Skeletal muscle satellite cell (primary cell): ENCODE data around the gene OTUD3.

ENCODE experiments used
- H3K27me3 ChIP-seq: 2 replicates; pipeline ENCODE4 v1.7.0; 2013; ENCODE audit warnings: low read length; ENCODE audit not compliant: control insufficient read depth, insufficient read depth
- H3K36me3 ChIP-seq: 2 replicates; pipeline ENCODE4 v1.7.0; 2013; ENCODE audit warnings: mild to moderate bottlenecking, control low read depth, low read length; ENCODE audit not compliant: insufficient read depth
- H3K4me1 ChIP-seq: 2 replicates; pipeline ENCODE4 v1.7.0; 2013; ENCODE audit warnings: low read length; ENCODE audit not compliant: control insufficient read depth, insufficient read depth
- H3K4me2 ChIP-seq: 2 replicates; pipeline ENCODE4 v1.7.0; 2013; ENCODE audit warnings: mild to moderate bottlenecking, low read length
- H3K4me3 ChIP-seq: 2 replicates; pipeline ENCODE4 v1.7.0; 2013; ENCODE audit warnings: low read length
- H3K9ac ChIP-seq: 2 replicates; pipeline ENCODE4 v1.7.0; 2013; ENCODE audit warnings: mild to moderate bottlenecking, low read depth, low read length, moderate library complexity
- H3K9me3 ChIP-seq: replicated peaks from 2 replicates; pipeline ENCODE4 v1.7.0; 2013; ENCODE audit warnings: mild to moderate bottlenecking, control low read depth, low read length

OTUD3 gene

DNA sequence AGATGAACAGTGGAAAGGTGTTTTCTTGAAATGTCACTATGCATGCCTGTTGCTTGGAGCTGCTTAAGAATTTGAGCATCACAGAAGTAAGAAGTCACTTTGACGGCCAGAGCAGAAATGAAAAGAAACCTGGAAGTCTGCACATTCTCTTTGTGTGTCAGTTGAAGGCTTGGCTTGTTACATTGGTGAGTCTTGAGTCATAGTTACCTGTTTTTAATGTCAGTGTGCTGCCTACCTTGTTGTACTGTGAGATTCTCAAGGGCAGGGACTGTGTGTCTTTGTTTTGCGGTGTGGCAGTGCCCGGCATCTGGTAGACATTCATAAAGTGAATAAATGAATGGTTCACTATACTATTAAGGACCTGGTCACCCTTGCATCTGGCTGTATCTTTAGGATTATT, 9.9 kb downstream of the OTUD3 start:
- H3K27me3 ChIP-seq: no peaks in the 10 kb centered on the region
- peaks cover 5% of the 10 kb centered on the region for H3K4me1 ChIP-seq
- no peaks in the 10 kb centered on the region for H3K9me3 ChIP-seq
- no peak overlapping the region for H3K9ac ChIP-seq
- no peak overlapping the region for H3K4me2 ChIP-seq
- H3K4me3 ChIP-seq: no peak overlapping the region
- H3K36me3 ChIP-seq: peaks cover 38% of the 10 kb centered on the region

DNA sequence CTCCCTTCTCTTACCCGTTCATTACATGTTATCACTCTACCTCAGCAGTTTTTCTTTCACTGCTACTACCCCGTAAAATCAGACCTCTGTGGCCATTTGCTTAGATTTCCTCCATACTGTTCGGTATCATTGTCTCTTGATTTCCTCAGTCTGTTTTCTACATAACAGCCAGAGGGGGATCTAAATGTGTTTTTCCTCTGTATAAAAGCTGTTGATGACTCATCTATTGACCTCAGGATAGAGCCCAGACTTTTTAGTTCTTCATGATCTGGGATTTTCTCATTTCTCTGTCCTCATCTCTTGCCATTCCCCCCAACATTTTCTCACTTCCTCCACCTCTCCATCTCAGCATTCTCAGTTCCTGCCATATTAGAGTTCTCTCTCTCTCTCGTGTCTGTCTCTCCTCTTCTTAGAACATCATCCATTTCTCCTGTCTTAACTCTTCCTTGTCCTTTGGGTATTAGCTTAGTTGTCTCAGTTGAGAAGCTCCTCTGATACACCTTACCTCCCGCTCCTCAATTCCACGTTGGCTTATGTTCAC, 10.5 kb downstream of the OTUD3 start:
- no peak overlapping the region for H3K4me3 ChIP-seq
- H3K4me1 ChIP-seq: peaks cover 5% of the 10 kb centered on the region
- H3K4me2 ChIP-seq: no peak overlapping the region
- no peaks in the 10 kb centered on the region for H3K27me3 ChIP-seq
- no peak overlapping the region for H3K9ac ChIP-seq
- peaks cover 42% of the 10 kb centered on the region for H3K36me3 ChIP-seq
- no peaks in the 10 kb centered on the region for H3K9me3 ChIP-seq

DNA sequence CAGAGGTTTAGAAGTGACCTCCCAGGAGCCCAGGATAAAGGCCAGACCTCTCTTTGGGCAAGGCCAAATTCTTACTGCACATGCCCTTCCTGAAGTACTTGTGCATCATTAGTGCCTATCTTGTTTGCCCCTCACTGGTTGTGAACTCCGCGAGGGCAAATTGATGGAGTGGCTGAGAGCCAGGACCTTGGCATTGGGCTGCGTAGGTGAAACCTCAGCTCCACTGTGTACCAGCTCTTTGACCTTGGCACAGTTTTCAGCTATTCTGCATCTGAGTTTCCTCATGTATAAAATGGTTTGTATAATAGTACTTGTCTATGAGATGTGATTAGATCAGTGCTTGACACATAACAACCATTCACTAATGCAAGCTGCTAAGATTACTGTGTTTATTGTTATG, 11.5 kb downstream of the OTUD3 start:
- no peaks in the 10 kb centered on the region for H3K27me3 ChIP-seq
- peaks cover 38% of the 10 kb centered on the region for H3K36me3 ChIP-seq
- peaks cover 5% of the 10 kb centered on the region for H3K4me1 ChIP-seq
- H3K4me3 ChIP-seq: no peak overlapping the region
- H3K9ac ChIP-seq: no peak overlapping the region
- no peak overlapping the region for H3K4me2 ChIP-seq
- no peaks in the 10 kb centered on the region for H3K9me3 ChIP-seq

DNA sequence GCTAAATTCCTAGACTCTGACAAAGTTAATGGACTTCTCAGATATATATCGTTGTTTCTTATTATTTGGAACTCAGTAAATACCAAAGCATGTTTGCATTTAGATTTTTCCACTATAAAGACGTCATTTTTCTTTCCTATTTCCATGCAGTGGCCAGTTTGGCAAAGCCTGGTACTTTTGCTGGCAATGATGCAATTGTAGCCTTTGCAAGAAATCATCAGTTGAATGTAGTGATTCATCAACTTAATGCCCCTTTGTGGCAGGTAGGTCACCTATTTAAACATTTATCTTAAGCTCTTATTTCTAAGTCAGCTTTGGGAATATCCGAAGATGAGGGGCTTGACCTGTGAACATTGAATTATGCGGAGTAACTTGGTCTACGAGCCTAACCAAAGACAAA, 12.0 kb downstream of the OTUD3 start:
- no peak overlapping the region for H3K4me2 ChIP-seq
- H3K27me3 ChIP-seq: no peaks in the 10 kb centered on the region
- no peak overlapping the region for H3K4me3 ChIP-seq
- peaks cover 5% of the 10 kb centered on the region for H3K4me1 ChIP-seq
- H3K36me3 ChIP-seq: peaks cover 44% of the 10 kb centered on the region
- no peak overlapping the region for H3K9ac ChIP-seq
- H3K9me3 ChIP-seq: no peaks in the 10 kb centered on the region

DNA sequence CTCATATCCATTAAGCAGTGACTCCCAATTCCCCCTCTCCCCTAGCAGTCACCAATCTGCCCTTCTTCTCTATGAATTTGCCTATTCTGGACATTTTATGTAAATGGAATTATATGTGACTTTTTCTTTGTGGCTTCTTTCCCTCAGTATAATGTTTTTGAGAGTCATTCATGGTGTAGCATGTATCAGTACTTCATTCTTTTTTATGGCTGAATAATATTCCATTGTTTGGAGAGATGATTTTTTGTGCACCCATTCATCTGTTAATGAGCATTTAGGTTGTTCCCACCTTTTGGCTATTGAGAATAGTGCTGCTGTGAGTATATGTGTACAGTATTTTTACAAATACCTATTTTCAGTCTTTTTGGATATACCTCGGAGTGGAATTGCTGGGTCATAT, 19.5 kb downstream of the OTUD3 start:
- Histone ChIP-seq H3K36me3 (peaks cover 58% of the 10 kb centered on the region), H3K4me2 (no peak overlapping the region)

DNA sequence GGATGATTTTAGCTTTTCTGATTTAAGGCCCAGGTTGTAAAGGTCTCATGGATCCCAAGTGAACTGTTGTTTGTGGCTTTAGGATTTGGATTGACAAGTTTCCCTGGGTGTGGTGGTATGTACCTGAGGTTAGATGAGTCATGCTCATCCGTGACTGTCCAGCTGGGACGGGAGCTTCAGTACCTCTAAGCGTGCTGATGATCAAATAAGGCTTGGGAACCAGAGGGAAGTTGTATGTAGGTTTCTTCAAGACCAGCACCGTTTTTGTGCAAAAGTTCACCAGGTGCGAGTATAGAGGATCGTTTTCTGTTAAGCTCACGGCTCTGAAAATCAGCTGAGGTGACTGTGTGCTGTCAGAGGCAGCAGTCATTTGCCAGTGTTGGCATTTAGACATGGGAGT, 21.4 kb downstream of the OTUD3 start:
- Histone ChIP-seq H3K4me3 (no peak overlapping the region), H3K9me3 (no peaks in the 10 kb centered on the region), H3K9ac (no peak overlapping the region), H3K4me2 (no peak overlapping the region), H3K27me3 (no peaks in the 10 kb centered on the region), H3K4me1 (no peaks in the 10 kb centered on the region), H3K36me3 (peaks cover 74% of the 10 kb centered on the region)

More for the DNA sequence above, 19.5 kb downstream of the OTUD3 start:
- H3K4me3 ChIP-seq: no peak overlapping the region
- no peaks in the 10 kb centered on the region for H3K4me1 ChIP-seq
- H3K9me3 ChIP-seq: no peaks in the 10 kb centered on the region
- no peaks in the 10 kb centered on the region for H3K27me3 ChIP-seq
- no peak overlapping the region for H3K9ac ChIP-seq

DNA sequence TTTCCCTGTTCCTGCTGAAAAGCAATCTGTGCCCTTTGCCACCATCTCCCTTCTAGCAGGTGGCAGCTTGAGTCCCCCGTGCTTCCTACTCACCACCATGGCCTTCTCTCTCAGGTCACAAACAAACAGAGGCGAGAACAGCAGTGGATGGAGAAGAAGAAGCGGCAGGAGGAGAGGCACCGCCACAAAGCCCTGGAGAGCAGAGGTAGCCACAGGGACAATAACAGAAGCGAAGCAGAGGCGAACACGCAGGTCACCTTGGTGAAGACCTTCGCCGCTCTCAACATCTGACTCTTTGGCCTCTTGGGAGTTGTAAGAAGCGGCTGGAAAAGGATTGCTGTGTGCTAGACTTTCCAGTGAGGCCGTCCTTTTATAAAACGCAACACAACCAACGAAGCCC, 25.3 kb downstream of the OTUD3 start:
- Histone ChIP-seq H3K9ac (no peak overlapping the region), H3K36me3 (peaks cover 84% of the 10 kb centered on the region), H3K4me3 (no peak overlapping the region), H3K4me1 (no peaks in the 10 kb centered on the region), H3K27me3 (no peaks in the 10 kb centered on the region), H3K4me2 (no peak overlapping the region), H3K9me3 (no peaks in the 10 kb centered on the region)

DNA sequence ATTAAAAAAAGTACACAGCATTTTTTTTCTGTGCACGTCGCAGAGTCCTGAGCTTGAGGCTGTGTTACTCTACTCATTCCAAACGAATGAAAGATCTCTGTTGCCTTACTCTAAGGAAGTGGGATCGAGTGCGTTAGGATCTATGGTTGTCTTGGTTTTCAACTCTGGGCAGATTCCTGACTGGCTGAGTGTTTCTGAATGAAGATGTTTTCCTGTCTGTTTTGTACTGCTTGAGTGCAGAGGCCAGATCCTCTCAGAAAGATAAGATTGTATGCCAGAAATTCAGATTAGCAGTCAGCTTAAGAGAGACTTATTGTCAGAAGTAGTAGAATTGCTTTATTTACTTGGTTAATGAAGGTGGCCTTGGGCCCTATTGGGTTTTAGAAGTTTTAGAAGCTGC, 27.2 kb downstream of the OTUD3 start:
- H3K9me3 ChIP-seq: no peaks in the 10 kb centered on the region
- H3K4me3 ChIP-seq: no peak overlapping the region
- H3K4me2 ChIP-seq: no peak overlapping the region
- no peak overlapping the region for H3K9ac ChIP-seq
- no peaks in the 10 kb centered on the region for H3K27me3 ChIP-seq
- H3K4me1 ChIP-seq: no peaks in the 10 kb centered on the region
- H3K36me3 ChIP-seq: peaks cover 90% of the 10 kb centered on the region

DNA sequence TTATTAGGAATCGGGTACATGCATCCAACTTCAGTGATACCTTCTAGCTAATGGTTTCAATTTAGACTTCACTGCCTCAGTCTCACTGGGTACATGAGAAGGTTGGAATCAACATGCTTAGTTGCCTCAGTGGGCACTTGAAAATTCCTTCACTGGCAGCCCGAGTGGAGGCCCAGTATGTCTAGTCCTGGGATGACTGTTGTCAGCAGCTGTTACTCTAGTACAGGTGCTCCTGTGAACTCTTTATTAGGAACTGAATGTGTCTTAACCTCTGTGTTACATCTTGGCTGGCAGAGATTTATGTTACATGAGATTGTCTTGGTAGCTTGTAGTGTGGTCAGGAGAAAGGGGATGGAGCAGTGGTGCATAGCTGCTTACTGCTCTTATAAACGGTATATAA, 27.8 kb downstream of the OTUD3 start:
- Histone ChIP-seq H3K9ac (no peak overlapping the region), H3K9me3 (no peaks in the 10 kb centered on the region), H3K4me2 (no peak overlapping the region), H3K27me3 (no peaks in the 10 kb centered on the region), H3K4me3 (no peak overlapping the region), H3K36me3 (peaks cover 90% of the 10 kb centered on the region), H3K4me1 (no peaks in the 10 kb centered on the region)

DNA sequence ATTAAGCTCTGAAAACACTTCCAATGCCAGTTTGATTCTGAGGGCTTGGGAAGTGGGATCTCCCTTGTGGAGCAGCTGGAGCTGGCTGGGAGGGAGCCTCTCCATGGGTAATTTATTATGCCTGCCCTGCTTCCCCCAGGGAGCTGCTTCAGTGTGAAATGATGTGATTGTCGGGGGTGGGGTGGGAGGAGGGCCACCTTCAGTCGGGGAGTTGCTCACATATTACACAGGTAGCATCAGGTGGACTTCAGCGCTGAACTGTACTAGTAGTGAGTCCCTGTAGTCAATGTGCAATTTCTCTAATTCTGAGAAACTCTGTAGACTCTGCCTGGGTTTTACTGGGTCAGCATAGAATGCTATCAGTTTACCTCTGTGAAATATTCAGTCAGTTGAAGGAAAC, 28.5 kb downstream of the OTUD3 start:
- Histone ChIP-seq H3K27me3 (no peaks in the 10 kb centered on the region), H3K4me3 (no peak overlapping the region), H3K4me2 (no peak overlapping the region), H3K9me3 (no peaks in the 10 kb centered on the region), H3K4me1 (no peaks in the 10 kb centered on the region), H3K9ac (no peak overlapping the region), H3K36me3 (peaks cover 91% of the 10 kb centered on the region)

DNA sequence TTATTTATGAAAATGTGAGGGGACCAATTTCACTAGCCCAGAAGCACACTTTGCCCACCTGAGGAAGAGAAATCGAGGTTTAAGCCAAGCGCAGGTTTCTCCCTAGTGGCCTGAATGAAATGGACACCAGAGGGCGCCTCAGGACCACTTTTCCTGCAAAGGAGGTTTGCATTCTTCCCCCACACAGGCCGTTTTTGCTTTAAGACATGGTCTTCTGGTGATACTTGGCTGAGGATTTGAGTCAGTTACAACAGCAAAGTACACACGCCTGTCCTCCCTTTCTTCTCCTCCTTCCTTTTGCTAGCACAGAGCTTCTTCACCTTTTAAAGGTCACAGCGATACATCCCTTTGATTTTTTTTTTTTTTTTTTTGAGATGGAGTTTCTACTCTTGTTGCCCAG, 35.9 kb downstream of the OTUD3 start:
- no peaks in the 10 kb centered on the region for H3K9me3 ChIP-seq
- H3K4me1 ChIP-seq: no peaks in the 10 kb centered on the region
- no peak overlapping the region for H3K4me3 ChIP-seq
- peaks cover 12% of the 10 kb centered on the region for H3K27me3 ChIP-seq
- H3K4me2 ChIP-seq: no peak overlapping the region
- H3K9ac ChIP-seq: no peak overlapping the region
- peaks cover 22% of the 10 kb centered on the region for H3K36me3 ChIP-seq

DNA sequence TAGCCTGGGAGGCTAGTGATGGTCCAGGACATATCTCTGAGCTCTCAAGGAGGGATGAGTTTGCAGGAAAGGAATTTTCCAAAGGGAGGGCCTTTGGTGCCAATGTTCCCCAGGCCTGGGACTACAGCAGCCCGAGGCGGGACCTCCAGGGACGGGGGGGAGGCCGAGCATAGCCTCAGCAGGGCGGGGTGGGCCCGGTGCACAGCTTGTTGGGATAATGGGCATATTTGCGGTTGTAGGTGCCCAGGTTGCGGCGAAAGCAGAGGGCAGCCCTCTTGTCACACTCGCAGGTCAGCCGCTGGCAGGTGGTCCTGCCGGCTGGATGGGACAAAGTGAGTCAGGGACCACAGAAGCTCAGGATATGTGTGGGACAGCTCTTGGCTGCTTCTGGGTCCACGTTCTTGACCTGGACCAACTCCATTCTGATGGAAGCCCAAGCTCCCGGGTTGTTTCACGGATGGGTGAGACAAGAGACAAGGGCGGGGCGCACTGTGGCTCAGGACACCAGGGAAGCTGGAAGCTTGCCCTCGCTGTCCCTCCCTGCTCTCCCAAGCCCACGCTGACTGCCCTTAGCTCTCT, 38.0 kb downstream of the OTUD3 start:
- peaks cover 14% of the 10 kb centered on the region for H3K27me3 ChIP-seq
- H3K36me3 ChIP-seq: peaks cover 2% of the 10 kb centered on the region
- no peaks in the 10 kb centered on the region for H3K9me3 ChIP-seq
- no peak overlapping the region for H3K4me2 ChIP-seq
- no peaks in the 10 kb centered on the region for H3K4me1 ChIP-seq
- H3K4me3 ChIP-seq: no peak overlapping the region
- H3K9ac ChIP-seq: no peak overlapping the region
